Lower leg skin (tissue), 4 donors: ENCODE data around the gene ATP5F1D. TPM values are rescaled to one million over a fixed set of nuclear protein-coding genes. Genes with fewer than 3 reads are reported as not detected.

Experiments used
- DNase-seq, 2 donors: peaks; one replicate each; pipeline ENCODE4 v3.0.0-alpha.2; 2019; ENCODE audit warnings: low spot score in 2 of 2
- H3K4me3 ChIP-seq: fragments of 200-600 bp; sonication (generic); 2 replicates; pipeline ENCODE4 v1.5.1; 2017; ENCODE audit warnings: mild to moderate bottlenecking, low read depth; ENCODE audit not compliant: poor library complexity, severe bottlenecking
- CTCF ChIP-seq, 3 donors: fragments of 450-650 bp; IDR thresholded peaks; one replicate each; pipeline ENCODE4 v1.5.1; 2016; ENCODE audit warnings: antibody characterized with exemption in 3 of 3, mild to moderate bottlenecking in 3 of 3, moderate library complexity in 2 of 3
- POLR2A ChIP-seq, 2 donors: fragments of 450-650 bp; IDR thresholded peaks; one replicate each; pipeline ENCODE4 v1.6.1; 2016 to 2017; ENCODE audit warnings: antibody characterized with exemption in 2 of 2, mild to moderate bottlenecking in 1 of 2, moderate library complexity in 1 of 2
- WGBS, 2 donors: methylation state at CpG; one replicate each; pipeline ENCODE4 v1.1.5; 2018; 5-methylcytosine and 5-hydroxymethylcytosine counted together
- intact Hi-C: fragments of 100-400 bp; cut with DNase I; formaldehyde crosslinking; loops from one replicate; pipeline ENCODE4 v1.15.0; 2023; ENCODE audit warnings: low total_unique reads
- total RNA-seq, 4 donors: library from RNA; depleted of rRNA; stranded (reverse); fragments of >200 nt; gene quantifications; one replicate each; pipeline ENCODE4 v1.1.0, GENCODE V29; 2016

Gene ATP5F1D
- total RNA-seq, 4 donors from 2014 or later, result 121 to 198 (median 146) TPM

- 87 to 90% methylated on average over 4 to 46 of the region's 50 CpGs for WGBS, 2 donors
- DNase-seq, result no peak
- TF ChIP-seq POLR2A (IDR thresholded peaks at IDR 0.05), result no peak
- TF ChIP-seq CTCF (IDR thresholded peaks at IDR 0.05), result no peak
- no peak overlapping the region for H3K4me3 ChIP-seq
- intact Hi-C loops, result no loop called here
Measured at GRCh38 chr19:1226522-1227303, 14.8 kb upstream of the ATP5F1D start.

DNA sequence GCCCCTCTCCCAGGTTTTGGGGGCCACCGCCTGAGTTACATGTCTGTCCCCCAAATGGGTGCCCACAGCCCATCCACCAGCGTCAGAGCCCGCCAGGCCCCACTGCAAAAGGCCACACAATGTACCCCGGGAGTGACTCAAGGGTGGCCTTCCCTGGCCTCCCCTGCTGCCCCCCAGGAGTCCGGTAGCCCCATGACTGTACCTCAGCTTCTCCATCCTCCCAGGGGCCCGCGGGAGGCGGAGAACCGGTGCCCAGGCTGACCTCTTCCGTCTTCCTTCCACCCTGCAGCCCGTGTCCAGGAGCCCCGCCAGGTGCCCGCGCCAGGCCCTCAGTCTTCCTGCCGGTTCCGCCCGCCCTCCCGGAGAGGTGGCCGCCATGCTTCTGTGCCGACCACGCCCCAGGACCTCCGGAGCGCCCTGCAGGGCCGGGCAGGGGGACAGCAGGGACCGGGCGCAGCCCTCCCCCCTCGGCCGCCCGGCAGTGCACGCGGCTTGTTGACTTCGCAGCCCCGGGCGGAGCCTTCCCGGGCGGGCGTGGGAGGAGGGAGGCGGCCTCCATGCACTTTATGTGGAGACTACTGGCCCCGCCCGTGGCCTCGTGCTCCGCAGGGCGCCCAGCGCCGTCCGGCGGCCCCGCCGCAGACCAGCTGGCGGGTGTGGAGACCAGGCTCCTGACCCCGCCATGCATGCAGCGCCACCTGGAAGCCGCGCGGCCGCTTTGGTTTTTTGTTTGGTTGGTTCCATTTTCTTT, 14.1 kb upstream of the ATP5F1D start:
- DNase-seq, result no peak
- intact Hi-C loops, result no loop called here

DNA sequence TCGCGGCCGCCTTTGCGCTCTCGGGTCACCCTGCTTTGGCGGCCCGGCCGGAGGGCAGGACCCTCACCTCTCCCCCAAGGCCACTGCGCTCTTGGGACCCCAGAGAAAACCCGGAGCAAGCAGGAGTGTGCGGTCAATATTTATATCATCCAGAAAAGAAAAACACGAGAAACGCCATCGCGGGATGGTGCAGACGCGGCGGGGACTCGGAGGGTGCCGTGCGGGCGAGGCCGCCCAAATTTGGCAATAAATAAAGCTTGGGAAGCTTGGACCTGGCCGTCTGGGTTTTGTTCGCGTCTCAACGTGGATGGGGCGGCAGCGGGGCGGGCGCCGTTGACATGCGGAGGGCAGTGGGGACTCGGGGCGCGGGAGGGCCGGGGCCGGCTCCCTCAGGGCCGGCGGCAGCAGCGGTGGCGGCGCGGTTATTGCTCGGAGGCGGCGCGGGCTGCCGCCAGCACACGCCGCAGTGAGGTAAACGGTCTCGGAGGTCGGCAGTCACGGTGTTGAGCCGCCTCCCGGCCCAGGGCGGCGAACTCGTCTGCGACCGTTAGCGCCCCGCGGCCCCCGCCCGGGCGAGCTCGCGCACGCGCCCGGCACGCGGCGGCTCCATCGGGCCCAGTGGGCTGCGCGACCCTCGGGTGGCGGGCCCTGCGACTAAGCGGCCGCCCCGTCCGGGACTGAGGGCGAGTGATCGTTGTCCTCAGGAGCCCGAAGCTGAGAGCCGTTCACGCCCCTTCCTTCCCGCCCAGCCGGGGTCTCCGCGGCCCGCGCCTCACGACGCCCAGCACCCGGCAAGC, 13.2 kb upstream of the ATP5F1D start:
- no peak overlapping the region for H3K4me3 ChIP-seq
- intact Hi-C loops, result no loop called here
- WGBS, 2 donors, result 95 to 96% methylated on average over 97 to 100 of the region's 100 CpGs
- no peak for DNase-seq
- TF ChIP-seq CTCF (IDR thresholded peaks at IDR 0.05) (no peak), POLR2A (IDR thresholded peaks at IDR 0.05) (no peak)

More for the DNA sequence above, 14.1 kb upstream of the ATP5F1D start:
- 87 to 90% methylated on average over 42 to 49 of the region's 56 CpGs for WGBS, 2 donors
- no peak overlapping the region for H3K4me3 ChIP-seq
- TF ChIP-seq POLR2A (IDR thresholded peaks at IDR 0.05) (no peak), CTCF (IDR thresholded peaks at IDR 0.05) (no peak)

- TF ChIP-seq CTCF (IDR thresholded peaks at IDR 0.05), result no peak
- no peak for TF ChIP-seq POLR2A (IDR thresholded peaks at IDR 0.05)
- intact Hi-C loops, result no loop called here
- WGBS, 2 donors, result 94 to 97% methylated on average over 136 to 148 of the region's 158 CpGs
- DNase-seq, result no peak
- no peak overlapping the region for H3K4me3 ChIP-seq
Measured at GRCh38 chr19:1229056-1229923, 12.3 kb upstream of the ATP5F1D start.
